K562 (cell line): Measurements from ENCODE around the gene TCEANC2. TPM values are rescaled to one million over a fixed set of nuclear protein-coding genes. Genes with fewer than 3 reads are reported as not detected.

ENCODE experiments used
- ARID1B ChIP-seq: fragments of 450-650 bp; IDR thresholded peaks from 2 replicates; pipeline ENCODE4 v1.6.1; 2016; ENCODE audit warnings: antibody characterized with exemption, mild to moderate bottlenecking, inconsistent platforms
- HCFC1 ChIP-seq: IDR thresholded peaks from 2 replicates; pipeline ENCODE4 v1.6.1; 2012; ENCODE audit warnings: low read depth, low read length, improper control_type of control experiment
- JUN ChIP-seq, 2 experiments: sonication (generic) in 1 of 2; formaldehyde crosslinking in 1 of 2; IDR thresholded peaks; 2 replicates each; pipeline versions ENCODE4 v1.6.1 to v1.8.0; 2012 to 2022; ENCODE audit warnings: borderline replicate concordance in 2 of 2, mild to moderate bottlenecking in 2 of 2, improper control_type of control experiment in 1 of 2, low read depth in 1 of 2, low read length in 1 of 2, missing genetic modification reagents in 1 of 2
- MAFK ChIP-seq: IDR thresholded peaks from 2 replicates; pipeline ENCODE4 v1.6.1; 2011; ENCODE audit warnings: low read length, improper control_type of control experiment
- NFATC3 ChIP-seq: fragments of 450-650 bp; IDR thresholded peaks from 2 replicates; pipeline ENCODE4 v1.6.1; 2017; ENCODE audit warnings: mild to moderate bottlenecking
- NFIC ChIP-seq: fragments of 450-650 bp; IDR thresholded peaks from 2 replicates; pipeline ENCODE4 v1.6.1; 2017; ENCODE audit warnings: mild to moderate bottlenecking, inconsistent platforms
- RNF2 ChIP-seq: sonication (generic); IDR thresholded peaks from 2 replicates; pipeline ENCODE4 v1.6.1; 2016
- RUNX1 ChIP-seq: sonication (generic); IDR thresholded peaks from 2 replicates; pipeline ENCODE4 v1.6.1; 2016; ENCODE audit warnings: antibody characterized with exemption, low read depth
- TAF9B ChIP-seq: fragments of 450-650 bp; IDR thresholded peaks from 2 replicates; pipeline ENCODE4 v1.6.1; 2018; ENCODE audit warnings: mild to moderate bottlenecking; ENCODE audit not compliant: partially characterized antibody
- U2AF2 ChIP-seq: fragments of 200-400 bp; formaldehyde crosslinking; optimal IDR thresholded peaks from 2 replicates; pipeline ENCODE3; 2017; ENCODE audit warnings: low read depth, mild to moderate bottlenecking, low read length
- YY1 ChIP-seq, 3 experiments: IDR thresholded peaks; 2 replicates each; pipeline ENCODE4 v1.6.1; 2011; ENCODE audit warnings: low read length in 2 of 3, mild to moderate bottlenecking in 2 of 3, moderate library complexity in 2 of 3, borderline replicate concordance in 1 of 3, control low read depth in 1 of 3, low read depth in 1 of 3; ENCODE audit not compliant: insufficient read depth in 3 of 3, insufficient replicate concordance in 2 of 3, control insufficient read depth in 1 of 3, insufficient read length in 1 of 3; ENCODE audit errors: extremely low read depth in 1 of 3
- ZMIZ1 ChIP-seq, 2 experiments: fragments of 150-350 bp in 1 of 2; IDR thresholded peaks; 2 replicates each; pipeline ENCODE4 v1.6.1; 2012 to 2016; ENCODE audit warnings: low read depth in 2 of 2, low read length in 2 of 2, mild to moderate bottlenecking in 1 of 2, moderate library complexity in 1 of 2
- ZNF347 ChIP-seq: fragments of 450-650 bp; formaldehyde crosslinking; IDR thresholded peaks from 2 replicates; pipeline ENCODE4 v1.4.0; 2020; ENCODE audit warnings: low read depth, mild to moderate bottlenecking, moderate library complexity
- ZNF444 ChIP-seq: fragments of 250-450 bp; sonication (Bioruptor Pico); IDR thresholded peaks from 2 replicates; pipeline ENCODE4 v1.4.0; 2020; ENCODE audit warnings: mild to moderate bottlenecking, moderate library complexity
- polyA plus RNA-seq, 8 experiments: library from polyadenylated mRNA; depleted of rRNA in 4 of 8; stranded (reverse) in 5 of 8; unstranded in 3 of 8; fragments of >200 nt; fragmentation: Nextera tagmentation in 2 of 8; fragmentation: Illumina TruSeq in 1 of 8; extraction: Ambion mirVana in 2 of 8; extraction: Trizol in 1 of 8; gene quantifications; 2 replicates each; pipeline versions ENCODE4 v1.2.1 to v1.2.3, GENCODE V29; 2011 to 2014; ENCODE audit warnings: inconsistent platforms in 1 of 8, missing spikeins in 1 of 8
- total RNA-seq, 7 experiments: library from RNA; depleted of rRNA in 6 of 7; stranded (reverse); fragments of >200 nt in 6 of 7; fragmentation: Illumina TruSeq in 2 of 7; extraction: Trizol in 2 of 7; gene quantifications; 2 replicates each; pipeline versions ENCODE4 v1.2.1 to v1.2.3, GENCODE V29; 2011 to 2021; ENCODE audit warnings: low replicate concordance in 1 of 7
- TF ChIP-seq, protein P1 (sequence below), 2 experiments: fragments of 450-650 bp; formaldehyde crosslinking in 1 of 2; IDR thresholded peaks; 2 replicates each; pipeline versions ENCODE4 v1.4.0 to v1.6.1; 2014 to 2020; ENCODE audit warnings: mild to moderate bottlenecking in 2 of 2, borderline replicate concordance in 1 of 2, low read depth in 1 of 2

Gene TCEANC2
- total and polyA plus RNA-seq, 9 of the 15 experiments (the other 6 are each of a cell fraction or from before 2014, with no cell fraction given) = 3.3 to 10.2 (median 7.0) TPM

DNA sequence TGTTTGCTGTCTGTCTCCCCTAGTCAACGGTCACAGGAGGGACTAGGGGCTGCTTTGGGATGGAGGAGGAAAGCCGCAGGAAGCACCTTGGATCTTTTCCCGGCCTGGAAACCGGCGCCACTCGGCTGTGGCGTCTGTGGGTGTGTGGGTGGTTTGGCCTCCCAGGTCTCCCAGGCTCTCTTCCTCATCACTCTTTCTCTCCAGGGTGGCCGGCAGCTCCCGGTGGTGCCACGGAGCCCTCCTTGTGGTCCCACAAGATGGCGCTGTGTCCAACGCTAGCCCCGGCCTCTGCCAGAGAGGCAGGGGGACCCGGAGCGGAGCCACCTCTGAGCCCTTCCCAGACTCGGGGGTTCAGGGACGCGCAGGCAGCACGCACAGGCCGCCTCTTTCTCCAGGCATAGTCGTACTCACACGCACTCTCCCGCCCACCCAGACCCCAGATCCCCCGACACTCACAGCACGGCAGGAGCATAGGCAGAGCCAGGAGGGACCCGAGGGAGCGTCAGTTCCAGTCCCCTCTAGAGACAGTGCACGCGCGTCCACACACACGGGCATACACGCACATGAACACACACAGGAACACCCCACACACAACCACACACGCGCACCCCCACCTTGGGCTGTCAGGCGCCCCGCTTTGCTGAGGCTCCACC is 68.2 kb downstream of the TCEANC2 start (continued):
- no peak for TF ChIP-seq U2AF2
- TF ChIP-seq MAFK = no peak
- no peak for TF ChIP-seq NFIC
- TF ChIP-seq TAF9B = no peak
- peak in 1 of 2 experiments; percentile 53; a peak in 1 of 4 replicates for TF ChIP-seq ZMIZ1 (IDR thresholded peaks at IDR 0.05; ENCODE audit: low read depth in 2 of 2, low read length in 2 of 2)
- no peak for TF ChIP-seq ZNF347 (CRISPR knock-in tag)
- TF ChIP-seq NFATC3 = no peak
- TF ChIP-seq JUN (IDR thresholded peaks at IDR 0.05; ENCODE audit: borderline replicate concordance, low read depth, low read length) = 0 out of 2 replicates have a peak, but pooled peaks have one; percentile 6
- no peak for TF ChIP-seq JUN (CRISPR knock-in tag; IDR thresholded peaks at IDR 0.05; ENCODE audit: borderline replicate concordance)
- TF ChIP-seq ARID1B = peak; percentile 36; the same call in 1 of the 2 replicates
- TF ChIP-seq ZNF444 (CRISPR knock-in tag) = no peak
- TF ChIP-seq, protein P1, sequence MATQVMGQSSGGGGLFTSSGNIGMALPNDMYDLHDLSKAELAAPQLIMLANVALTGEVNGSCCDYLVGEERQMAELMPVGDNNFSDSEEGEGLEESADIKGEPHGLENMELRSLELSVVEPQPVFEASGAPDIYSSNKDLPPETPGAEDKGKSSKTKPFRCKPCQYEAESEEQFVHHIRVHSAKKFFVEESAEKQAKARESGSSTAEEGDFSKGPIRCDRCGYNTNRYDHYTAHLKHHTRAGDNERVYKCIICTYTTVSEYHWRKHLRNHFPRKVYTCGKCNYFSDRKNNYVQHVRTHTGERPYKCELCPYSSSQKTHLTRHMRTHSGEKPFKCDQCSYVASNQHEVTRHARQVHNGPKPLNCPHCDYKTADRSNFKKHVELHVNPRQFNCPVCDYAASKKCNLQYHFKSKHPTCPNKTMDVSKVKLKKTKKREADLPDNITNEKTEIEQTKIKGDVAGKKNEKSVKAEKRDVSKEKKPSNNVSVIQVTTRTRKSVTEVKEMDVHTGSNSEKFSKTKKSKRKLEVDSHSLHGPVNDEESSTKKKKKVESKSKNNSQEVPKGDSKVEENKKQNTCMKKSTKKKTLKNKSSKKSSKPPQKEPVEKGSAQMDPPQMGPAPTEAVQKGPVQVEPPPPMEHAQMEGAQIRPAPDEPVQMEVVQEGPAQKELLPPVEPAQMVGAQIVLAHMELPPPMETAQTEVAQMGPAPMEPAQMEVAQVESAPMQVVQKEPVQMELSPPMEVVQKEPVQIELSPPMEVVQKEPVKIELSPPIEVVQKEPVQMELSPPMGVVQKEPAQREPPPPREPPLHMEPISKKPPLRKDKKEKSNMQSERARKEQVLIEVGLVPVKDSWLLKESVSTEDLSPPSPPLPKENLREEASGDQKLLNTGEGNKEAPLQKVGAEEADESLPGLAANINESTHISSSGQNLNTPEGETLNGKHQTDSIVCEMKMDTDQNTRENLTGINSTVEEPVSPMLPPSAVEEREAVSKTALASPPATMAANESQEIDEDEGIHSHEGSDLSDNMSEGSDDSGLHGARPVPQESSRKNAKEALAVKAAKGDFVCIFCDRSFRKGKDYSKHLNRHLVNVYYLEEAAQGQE (IDR thresholded peaks at IDR 0.05; ENCODE audit: borderline replicate concordance) = peak; percentile 75; the same call in 1 of the 2 replicates
- TF ChIP-seq, protein P1 (CRISPR knock-in tag; IDR thresholded peaks at IDR 0.05; ENCODE audit: low read depth) = no peak
- no peak for TF ChIP-seq HCFC1
- TF ChIP-seq RUNX1 = no peak
- peak in 2 of 3 experiments; percentile 3 to 55 for TF ChIP-seq YY1 (IDR thresholded peaks at IDR 0.05; ENCODE audit: borderline replicate concordance in 1 of 3, control insufficient read depth in 1 of 3, extremely low read depth in 1 of 3, insufficient read depth in 3 of 3, insufficient read length in 1 of 3, insufficient replicate concordance in 2 of 3, low read depth in 1 of 3, low read length in 2 of 3)
- no peak for TF ChIP-seq RNF2
